ENCODE results near the gene NOMO2.
"Not testable (repeated sequence)": the region's sequence is repeated elsewhere in the genome, so short reads cannot be mapped to it uniquely, and the experiment has no call there.

Gene NOMO2

DNA sequence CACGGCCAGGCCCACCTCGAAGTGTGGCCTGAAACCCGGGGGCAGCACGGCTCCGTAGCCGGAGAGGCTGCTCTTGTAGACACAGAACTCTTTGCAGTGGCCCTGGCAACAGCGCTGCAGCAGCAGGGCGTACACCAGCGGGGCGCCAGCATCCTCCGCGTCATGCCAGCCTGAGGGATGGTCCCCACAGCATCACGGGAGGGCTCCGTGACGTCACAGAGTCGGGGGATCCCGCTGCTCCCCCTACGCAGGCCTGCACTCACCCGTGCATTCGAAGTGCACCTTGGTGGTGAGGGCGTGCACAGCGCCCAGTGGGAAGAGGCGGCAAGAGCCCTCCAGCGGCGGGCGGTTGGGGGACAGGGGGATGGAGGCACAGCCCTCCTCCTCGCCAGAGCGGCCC lies 179.2 kb downstream of the NOMO2 start:
- H3K4me3 ChIP-seq (ENCODE audit: low read length), result not testable (repeated sequence)

Measured in GM08714 (cell line).